Activated naive CD8-positive, alpha-beta T cell treated with anti-CD3 and anti-CD28 coated beads, Interleukin-2, amount 50 U/mL, for 24 hours (primary cell): ENCODE results near the gene ZEB1.
A peak's percentile ranks its signal among the peaks of the same experiment; 100 is the strongest.

Experiments used
- ATAC-seq: fragments of 150-1000 bp; cut with Tn5 transposase; one replicate; pipeline ENCODE4 v1.10.0; 2021
- DNase-seq: peaks from one replicate; pipeline ENCODE4 v3.0.0; 2021
- H3K27ac Mint-ChIP-seq: one replicate; pipeline ENCODE4 v1.8.0; 2021; ENCODE audit warnings: mild to moderate bottlenecking, mixed read lengths
- H3K27me3 Mint-ChIP-seq: one replicate; pipeline ENCODE4 v1.8.0; 2021; ENCODE audit warnings: mixed read lengths
- H3K36me3 Mint-ChIP-seq: one replicate; pipeline ENCODE4 v1.8.0; 2021; ENCODE audit warnings: low read depth, mixed read lengths
- H3K4me1 Mint-ChIP-seq: one replicate; pipeline ENCODE4 v1.8.0; 2021; ENCODE audit warnings: mixed read lengths
- H3K4me3 Mint-ChIP-seq: one replicate; pipeline ENCODE4 v1.8.0; 2021; ENCODE audit warnings: mild to moderate bottlenecking, moderate library complexity, mixed read lengths
- H3K9me3 Mint-ChIP-seq: one replicate; pipeline ENCODE4 v1.8.0; 2021; ENCODE audit warnings: mixed read lengths

The ZEB1 gene

GRCh38 chr10:31456468-31456867 lies 137.5 kb downstream of the ZEB1 start:
- Mint-ChIP-seq H3K36me3 (peaks cover 40% of the 10 kb centered on the region), H3K27me3 (no peaks in the 10 kb centered on the region), H3K9me3 (peaks cover 29% of the 10 kb centered on the region), H3K27ac (no peak overlapping the region), H3K4me3 (no peak overlapping the region), H3K4me1 (peaks cover 17% of the 10 kb centered on the region)
- DNase-seq (no peak), ATAC-seq (no peak)

- ATAC-seq (no peak), DNase-seq (no peak)
- H3K4me3 Mint-ChIP-seq = no peak overlapping the region
- H3K9me3 Mint-ChIP-seq = peaks cover 36% of the 10 kb centered on the region
- H3K4me1 Mint-ChIP-seq = peaks cover 8% of the 10 kb centered on the region
- H3K27me3 Mint-ChIP-seq = no peaks in the 10 kb centered on the region
- H3K27ac Mint-ChIP-seq = no peak overlapping the region
- H3K36me3 Mint-ChIP-seq = peaks cover 47% of the 10 kb centered on the region
These were observed 138.8 kb downstream of the ZEB1 start for GRCh38 chr10:31457858-31458257.

- H3K9me3 Mint-ChIP-seq = peaks cover 46% of the 10 kb centered on the region
- H3K36me3 Mint-ChIP-seq = peaks cover 49% of the 10 kb centered on the region
- no peak overlapping the region for H3K4me3 Mint-ChIP-seq
- DNase-seq = no peak
- no peak overlapping the region for H3K27ac Mint-ChIP-seq
- no peak for ATAC-seq
- no peaks in the 10 kb centered on the region for H3K27me3 Mint-ChIP-seq
- H3K4me1 Mint-ChIP-seq = peaks cover 6% of the 10 kb centered on the region
These were observed 140.0 kb downstream of the ZEB1 start for GRCh38 chr10:31458974-31459373.

GRCh38 chr10:31460242-31460641 lies 141.2 kb downstream of the ZEB1 start:
- Mint-ChIP-seq H3K4me1 (peaks cover 6% of the 10 kb centered on the region), H3K4me3 (no peak overlapping the region), H3K9me3 (peaks cover 44% of the 10 kb centered on the region), H3K27ac (no peak overlapping the region), H3K27me3 (no peaks in the 10 kb centered on the region), H3K36me3 (peaks cover 45% of the 10 kb centered on the region)
- no peak for DNase-seq
- no peak for ATAC-seq

- no peaks in the 10 kb centered on the region for H3K27me3 Mint-ChIP-seq
- no peak overlapping the region for H3K27ac Mint-ChIP-seq
- H3K36me3 Mint-ChIP-seq = peaks cover 79% of the 10 kb centered on the region
- peaks cover 49% of the 10 kb centered on the region for H3K9me3 Mint-ChIP-seq
- DNase-seq (no peak), ATAC-seq (no peak)
- no peaks in the 10 kb centered on the region for H3K4me1 Mint-ChIP-seq
- no peak overlapping the region for H3K4me3 Mint-ChIP-seq
These were observed 145.5 kb downstream of the ZEB1 start for GRCh38 chr10:31464552-31464951.

- peaks cover 39% of the 10 kb centered on the region for H3K9me3 Mint-ChIP-seq
- peaks cover 71% of the 10 kb centered on the region for H3K36me3 Mint-ChIP-seq
- no peak for DNase-seq
- H3K27me3 Mint-ChIP-seq = no peaks in the 10 kb centered on the region
- ATAC-seq = no peak
- no peak overlapping the region for H3K4me3 Mint-ChIP-seq
- no peaks in the 10 kb centered on the region for H3K4me1 Mint-ChIP-seq
- H3K27ac Mint-ChIP-seq = no peak overlapping the region
These were observed 147.3 kb downstream of the ZEB1 start for GRCh38 chr10:31466313-31466712.

GRCh38 chr10:31467791-31468535 lies 148.9 kb downstream of the ZEB1 start:
- no peak overlapping the region for H3K4me3 Mint-ChIP-seq
- no peaks in the 10 kb centered on the region for H3K4me1 Mint-ChIP-seq
- no peaks in the 10 kb centered on the region for H3K27me3 Mint-ChIP-seq
- peak; percentile 54 for ATAC-seq
- peaks cover 57% of the 10 kb centered on the region for H3K36me3 Mint-ChIP-seq
- no peak overlapping the region for H3K27ac Mint-ChIP-seq
- peaks cover 25% of the 10 kb centered on the region for H3K9me3 Mint-ChIP-seq
- no peak for DNase-seq

GRCh38 chr10:31468536-31468859 lies 149.5 kb downstream of the ZEB1 start:
- no peak overlapping the region for H3K27ac Mint-ChIP-seq
- H3K36me3 Mint-ChIP-seq = peaks cover 51% of the 10 kb centered on the region
- H3K27me3 Mint-ChIP-seq = no peaks in the 10 kb centered on the region
- ATAC-seq (no peak), DNase-seq (no peak)
- no peak overlapping the region for H3K4me3 Mint-ChIP-seq
- H3K4me1 Mint-ChIP-seq = no peaks in the 10 kb centered on the region
- H3K9me3 Mint-ChIP-seq = peaks cover 20% of the 10 kb centered on the region

- Mint-ChIP-seq H3K4me3 (no peak overlapping the region), H3K9me3 (peaks cover 17% of the 10 kb centered on the region), H3K27ac (no peak overlapping the region), H3K36me3 (peaks cover 22% of the 10 kb centered on the region), H3K4me1 (peaks cover 7% of the 10 kb centered on the region), H3K27me3 (no peaks in the 10 kb centered on the region)
- ATAC-seq (no peak), DNase-seq (no peak)
These were observed 156.5 kb downstream of the ZEB1 start for GRCh38 chr10:31475519-31475918.

GRCh38 chr10:31476088-31476487 lies 157.1 kb downstream of the ZEB1 start:
- ATAC-seq = no peak
- Mint-ChIP-seq H3K27ac (no peak overlapping the region), H3K4me1 (peaks cover 7% of the 10 kb centered on the region), H3K9me3 (peaks cover 17% of the 10 kb centered on the region), H3K4me3 (no peak overlapping the region), H3K27me3 (no peaks in the 10 kb centered on the region), H3K36me3 (peaks cover 22% of the 10 kb centered on the region)
- no peak for DNase-seq

GRCh38 chr10:31477584-31477983 lies 158.6 kb downstream of the ZEB1 start:
- peaks cover 7% of the 10 kb centered on the region for H3K4me1 Mint-ChIP-seq
- DNase-seq = no peak
- no peak overlapping the region for H3K4me3 Mint-ChIP-seq

GRCh38 chr10:31479752-31480151 lies 160.7 kb downstream of the ZEB1 start:
- Mint-ChIP-seq H3K4me1 (peaks cover 7% of the 10 kb centered on the region), H3K4me3 (no peak overlapping the region), H3K9me3 (peaks cover 31% of the 10 kb centered on the region), H3K27ac (no peak overlapping the region), H3K36me3 (peaks cover 31% of the 10 kb centered on the region), H3K27me3 (no peaks in the 10 kb centered on the region)
- no peak for DNase-seq
- ATAC-seq = no peak

More at GRCh38 chr10:31477584-31477983, 158.6 kb downstream of the ZEB1 start:
- peaks cover 19% of the 10 kb centered on the region for H3K9me3 Mint-ChIP-seq
- ATAC-seq = no peak
- no peak overlapping the region for H3K27ac Mint-ChIP-seq
- H3K36me3 Mint-ChIP-seq = peaks cover 25% of the 10 kb centered on the region
- no peaks in the 10 kb centered on the region for H3K27me3 Mint-ChIP-seq

- H3K9me3 Mint-ChIP-seq = peaks cover 23% of the 10 kb centered on the region
- DNase-seq = no peak
- H3K27me3 Mint-ChIP-seq = no peaks in the 10 kb centered on the region
- no peak overlapping the region for H3K27ac Mint-ChIP-seq
- peaks cover 31% of the 10 kb centered on the region for H3K36me3 Mint-ChIP-seq
- peaks cover 6% of the 10 kb centered on the region for H3K4me1 Mint-ChIP-seq
- no peak overlapping the region for H3K4me3 Mint-ChIP-seq
- no peak for ATAC-seq
These were observed 164.5 kb downstream of the ZEB1 start for GRCh38 chr10:31483546-31483945.

- Mint-ChIP-seq H3K4me3 (no peak overlapping the region), H3K27ac (no peak overlapping the region), H3K9me3 (peaks cover 27% of the 10 kb centered on the region), H3K4me1 (peaks cover 3% of the 10 kb centered on the region), H3K27me3 (no peaks in the 10 kb centered on the region), H3K36me3 (peaks cover 39% of the 10 kb centered on the region)
- no peak for ATAC-seq
- DNase-seq = no peak
These were observed 165.6 kb downstream of the ZEB1 start for GRCh38 chr10:31484431-31485135.

- Mint-ChIP-seq H3K4me3 (no peak overlapping the region), H3K27ac (no peak overlapping the region), H3K4me1 (peaks cover 3% of the 10 kb centered on the region), H3K9me3 (peaks cover 10% of the 10 kb centered on the region), H3K27me3 (no peaks in the 10 kb centered on the region), H3K36me3 (peaks cover 27% of the 10 kb centered on the region)
- ATAC-seq (no peak), DNase-seq (no peak)
These were observed 172.0 kb downstream of the ZEB1 start for GRCh38 chr10:31490858-31491504.
